Right atrium auricular region (tissue), 2 donors: ENCODE results near the gene RAI1. TPM values are rescaled to one million over a fixed set of nuclear protein-coding genes. Genes with fewer than 3 reads are reported as not detected.

ENCODE experiments used
- DNase-seq: peaks from one replicate; pipeline ENCODE4 v3.0.0-alpha.2; 2019; ENCODE audit warnings: low spot score
- H3K27ac ChIP-seq, 2 donors: fragments of 200-600 bp; sonication (generic); 1 replicate in 1 of 2; 2 replicates in 1 of 2; pipeline ENCODE4 v1.5.1; 2016 to 2019
- H3K27me3 ChIP-seq, 2 donors: fragments of 200-600 bp; sonication (generic); one replicate each; pipeline versions ENCODE4 v1.5.1 to v1.6.0; 2017 to 2019
- H3K36me3 ChIP-seq: fragments of 200-600 bp; sonication (generic); one replicate; pipeline ENCODE4 v1.5.1; 2016
- H3K4me1 ChIP-seq, 2 donors: fragments of 200-600 bp; sonication (generic); one replicate each; pipeline versions ENCODE4 v1.5.1 to v1.6.0; 2017 to 2019
- H3K4me3 ChIP-seq, 2 donors: fragments of 200-600 bp; sonication (generic); 1 replicate in 1 of 2; 2 replicates in 1 of 2; pipeline ENCODE4 v1.5.1; 2017 to 2019; ENCODE audit warnings: mild to moderate bottlenecking in 1 of 2, moderate library complexity in 1 of 2
- H3K9me3 ChIP-seq, 2 donors: fragments of 200-600 bp; sonication (generic); one replicate each; pipeline ENCODE4 v1.5.1; 2019
- CTCF ChIP-seq, 2 donors: fragments of 200-600 bp; sonication (generic); IDR thresholded peaks; one replicate each; pipeline ENCODE4 v1.5.1; 2019; ENCODE audit warnings: antibody characterized with exemption in 2 of 2
- total RNA-seq, 2 donors: library from RNA; depleted of rRNA; stranded (reverse); fragments of >200 nt; gene quantifications; one replicate each; pipeline ENCODE4 v1.1.0, GENCODE V29; 2016

The RAI1 gene
- total RNA-seq, 2 donors from 2014 or later, result 23.8 to 24.9 TPM

- no peak for DNase-seq
- Histone ChIP-seq H3K27me3 (no peaks in the 10 kb centered on the region), H3K4me1 (peaks cover 0 to 72% of the 10 kb centered on the region in 2 donors), H3K27ac (peak overlapping the region in 1 of 2 donors; percentile 4), H3K36me3 (peaks cover 47% of the 10 kb centered on the region), H3K4me3 (no peak overlapping the region), H3K9me3 (no peaks in the 10 kb centered on the region)
- no peak for TF ChIP-seq CTCF (IDR thresholded peaks at IDR 0.05)
Observed at GRCh38 chr17:17816831-17817551, 135.7 kb downstream of the RAI1 start.

GRCh38 chr17:17817552-17817947, 136.3 kb downstream of the RAI1 start:
- no peaks in the 10 kb centered on the region for H3K27me3 ChIP-seq
- H3K4me1 ChIP-seq, result peaks cover 0 to 72% of the 10 kb centered on the region in 2 donors
- H3K27ac ChIP-seq, result no peak overlapping the region
- DNase-seq, result no peak
- peaks cover 46% of the 10 kb centered on the region for H3K36me3 ChIP-seq
- no peak overlapping the region for H3K4me3 ChIP-seq
- H3K9me3 ChIP-seq, result no peaks in the 10 kb centered on the region
- no peak for TF ChIP-seq CTCF (IDR thresholded peaks at IDR 0.05)

GRCh38 chr17:17818088-17818526, 136.8 kb downstream of the RAI1 start:
- H3K9me3 ChIP-seq, result no peaks in the 10 kb centered on the region
- peaks cover 41% of the 10 kb centered on the region for H3K36me3 ChIP-seq
- no peak for DNase-seq
- no peak overlapping the region for H3K4me3 ChIP-seq
- H3K4me1 ChIP-seq, result peaks cover 0 to 76% of the 10 kb centered on the region in 2 donors
- no peak for TF ChIP-seq CTCF (IDR thresholded peaks at IDR 0.05)
- no peak overlapping the region for H3K27ac ChIP-seq
- H3K27me3 ChIP-seq, result no peaks in the 10 kb centered on the region

- H3K27ac ChIP-seq, result no peak overlapping the region
- H3K9me3 ChIP-seq, result no peaks in the 10 kb centered on the region
- no peak for DNase-seq
- peaks cover 0 to 74% of the 10 kb centered on the region in 2 donors for H3K4me1 ChIP-seq
- H3K27me3 ChIP-seq, result no peaks in the 10 kb centered on the region
- H3K4me3 ChIP-seq, result no peak overlapping the region
- H3K36me3 ChIP-seq, result peaks cover 32% of the 10 kb centered on the region
- TF ChIP-seq CTCF (IDR thresholded peaks at IDR 0.05), result no peak
Observed at GRCh38 chr17:17819111-17819510, 137.9 kb downstream of the RAI1 start.

- H3K36me3 ChIP-seq, result peaks cover 32% of the 10 kb centered on the region
- DNase-seq, result peak; percentile 81
- H3K27ac ChIP-seq, result no peak overlapping the region
- H3K27me3 ChIP-seq, result no peaks in the 10 kb centered on the region
- TF ChIP-seq CTCF (IDR thresholded peaks at IDR 0.05), result no peak
- H3K4me3 ChIP-seq, result no peak overlapping the region
- H3K9me3 ChIP-seq, result no peaks in the 10 kb centered on the region
- peaks cover 0 to 74% of the 10 kb centered on the region in 2 donors for H3K4me1 ChIP-seq
Observed at GRCh38 chr17:17819561-17819995, 138.3 kb downstream of the RAI1 start.
